Smooth muscle cell (in vitro differentiated cells): ENCODE results near the gene ARHGAP44. TPM values are rescaled to one million over a fixed set of nuclear protein-coding genes. Genes with fewer than 3 reads are reported as not detected.

Experiments
- DNase-seq: peaks from one replicate; lab custom pipeline; 2025; ENCODE audit not compliant: unreplicated experiment; lab: John Stamatoyannopoulos, UW
- H2AFZ ChIP-seq: fragments of 200-600 bp; sonication (generic); 2 replicates; pipeline ENCODE4 v1.6.0; 2016; ENCODE audit warnings: antibody characterized with exemption, low read depth, mild to moderate bottlenecking
- H3F3A ChIP-seq: fragments of 200-600 bp; sonication (generic); 2 replicates; pipeline ENCODE4 v1.6.0; 2017; ENCODE audit warnings: antibody characterized with exemption, low read depth
- H3K27ac ChIP-seq: fragments of 200-600 bp; sonication (generic); 2 replicates; pipeline ENCODE4 v1.5.1; 2016; ENCODE audit warnings: low read depth, mild to moderate bottlenecking
- H3K27me3 ChIP-seq: fragments of 200-600 bp; sonication (generic); 2 replicates; pipeline ENCODE4 v1.6.1; 2016; ENCODE audit warnings: low read depth, mild to moderate bottlenecking
- H3K36me3 ChIP-seq: fragments of 200-600 bp; sonication (generic); 2 replicates; pipeline ENCODE4 v1.5.1; 2016; ENCODE audit warnings: low read depth
- H3K4me1 ChIP-seq: fragments of 200-600 bp; sonication (generic); 2 replicates; pipeline ENCODE4 v1.5.1; 2016; ENCODE audit warnings: low read depth
- H3K4me2 ChIP-seq: fragments of 200-600 bp; sonication (generic); 2 replicates; pipeline ENCODE4 v1.6.0; 2016; ENCODE audit warnings: mild to moderate bottlenecking
- H3K4me3 ChIP-seq: fragments of 200-600 bp; sonication (generic); 2 replicates; pipeline ENCODE4 v1.5.1; 2016; ENCODE audit warnings: mild to moderate bottlenecking
- H3K79me2 ChIP-seq: fragments of 200-600 bp; sonication (generic); 2 replicates; pipeline ENCODE4 v1.6.0; 2016; ENCODE audit warnings: low read depth, mild to moderate bottlenecking
- H3K9ac ChIP-seq: fragments of 200-600 bp; sonication (generic); 2 replicates; pipeline ENCODE4 v1.6.0; 2016; ENCODE audit warnings: low read depth
- H3K9me3 ChIP-seq: fragments of 200-600 bp; sonication (generic); replicated peaks from 2 replicates; pipeline ENCODE4 v1.5.1; 2016; ENCODE audit warnings: low read depth
- H4K20me1 ChIP-seq: fragments of 200-600 bp; sonication (generic); 2 replicates; pipeline ENCODE4 v1.6.0; 2016; ENCODE audit warnings: low read depth
- WGBS: methylation state at CpG from one replicate; pipeline ENCODE4 v1.1.7; 2016; ENCODE audit warnings: low lambda C conversion rate; 5-methylcytosine and 5-hydroxymethylcytosine counted together
- polyA plus RNA-seq: library from polyadenylated mRNA; unstranded; fragments of >200 nt; fragmentation: Nextera tagmentation; extraction: Ambion mirVana; gene quantifications from 2 replicates; pipeline ENCODE4 v1.2.1, GENCODE V29; 2016
- total RNA-seq: library from RNA; depleted of rRNA; stranded (reverse); fragments of >200 nt; gene quantifications from 2 replicates; pipeline ENCODE4 v1.2.3, GENCODE V29; 2014
- TF ChIP-seq, protein P1 (sequence below): fragments of 200-600 bp; sonication (generic); IDR thresholded peaks from 2 replicates; pipeline ENCODE4 v1.5.1; 2017; ENCODE audit warnings: borderline replicate concordance, mild to moderate bottlenecking, antibody characterized with exemption; ENCODE audit not compliant: insufficient read depth, poor library complexity, severe bottlenecking

The ARHGAP44 gene
- total and polyA plus RNA-seq, 2 experiments from 2014 or later: 1.3 to 2.0 TPM

GRCh38 chr17:12983991-12984884 lies 194.9 kb downstream of the ARHGAP44 start:
- Histone ChIP-seq H3K4me1 (peaks cover 4% of the 10 kb centered on the region), H2AFZ (no peak overlapping the region), H3K79me2 (no peaks in the 10 kb centered on the region), H3K4me2 (no peak overlapping the region), H3K9ac (no peak overlapping the region), H3K27ac (no peak overlapping the region), H3K36me3 (no peaks in the 10 kb centered on the region), H3K27me3 (no peaks in the 10 kb centered on the region), H4K20me1 (no peaks in the 10 kb centered on the region), H3F3A (no peaks in the 10 kb centered on the region), H3K4me3 (no peak overlapping the region), H3K9me3 (no peaks in the 10 kb centered on the region)
- DNase-seq: no peak
- WGBS: 91% methylated on average over 18 of the region's 21 CpGs
- TF ChIP-seq, protein P1, sequence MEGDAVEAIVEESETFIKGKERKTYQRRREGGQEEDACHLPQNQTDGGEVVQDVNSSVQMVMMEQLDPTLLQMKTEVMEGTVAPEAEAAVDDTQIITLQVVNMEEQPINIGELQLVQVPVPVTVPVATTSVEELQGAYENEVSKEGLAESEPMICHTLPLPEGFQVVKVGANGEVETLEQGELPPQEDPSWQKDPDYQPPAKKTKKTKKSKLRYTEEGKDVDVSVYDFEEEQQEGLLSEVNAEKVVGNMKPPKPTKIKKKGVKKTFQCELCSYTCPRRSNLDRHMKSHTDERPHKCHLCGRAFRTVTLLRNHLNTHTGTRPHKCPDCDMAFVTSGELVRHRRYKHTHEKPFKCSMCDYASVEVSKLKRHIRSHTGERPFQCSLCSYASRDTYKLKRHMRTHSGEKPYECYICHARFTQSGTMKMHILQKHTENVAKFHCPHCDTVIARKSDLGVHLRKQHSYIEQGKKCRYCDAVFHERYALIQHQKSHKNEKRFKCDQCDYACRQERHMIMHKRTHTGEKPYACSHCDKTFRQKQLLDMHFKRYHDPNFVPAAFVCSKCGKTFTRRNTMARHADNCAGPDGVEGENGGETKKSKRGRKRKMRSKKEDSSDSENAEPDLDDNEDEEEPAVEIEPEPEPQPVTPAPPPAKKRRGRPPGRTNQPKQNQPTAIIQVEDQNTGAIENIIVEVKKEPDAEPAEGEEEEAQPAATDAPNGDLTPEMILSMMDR: no peak

DNA sequence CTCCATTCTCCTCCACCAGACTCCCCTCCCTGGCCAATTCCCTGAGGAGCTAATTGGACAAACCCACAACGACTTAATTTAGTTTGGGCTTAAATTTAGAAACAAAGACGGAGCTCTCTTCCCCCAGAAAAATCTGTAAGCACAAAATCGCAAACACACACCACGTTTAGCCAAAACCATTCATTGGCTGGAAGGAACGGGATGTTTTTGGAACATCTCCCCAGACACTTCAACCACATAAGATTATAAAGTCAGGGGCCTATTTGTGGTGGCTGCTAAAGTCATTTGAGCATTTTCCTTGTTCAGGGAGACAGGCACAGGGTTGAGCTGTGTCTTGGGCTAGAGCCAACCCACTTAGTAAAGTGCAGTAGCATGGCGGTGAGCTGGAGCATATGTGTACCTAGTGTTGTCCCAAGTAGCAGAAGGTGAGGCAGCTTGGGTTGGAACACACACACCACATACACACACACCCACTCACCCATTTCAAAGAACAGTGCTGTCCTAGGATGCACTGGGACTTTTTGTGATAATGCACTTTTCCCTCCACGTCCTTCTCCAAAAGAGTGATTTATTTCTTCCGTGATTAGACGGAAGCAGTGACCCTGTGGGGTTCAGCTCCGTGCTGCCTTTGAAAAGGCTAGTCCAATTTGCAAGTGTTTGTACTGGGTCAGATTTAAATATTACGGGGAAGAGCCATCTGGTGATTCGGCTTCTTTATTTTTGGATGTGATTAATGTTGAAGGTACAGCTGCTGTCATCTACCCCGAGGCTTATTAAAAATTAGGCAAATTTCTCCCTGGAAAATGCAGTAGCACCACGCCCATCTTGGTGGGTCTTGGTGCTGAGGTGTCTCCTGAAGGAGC lies 196.4 kb downstream of the ARHGAP44 start:
- H3K4me1 ChIP-seq: peaks cover 4% of the 10 kb centered on the region
- no peaks in the 10 kb centered on the region for H3K36me3 ChIP-seq
- no peak for DNase-seq
- H3K27me3 ChIP-seq: no peaks in the 10 kb centered on the region
- no peaks in the 10 kb centered on the region for H3K9me3 ChIP-seq
- no peaks in the 10 kb centered on the region for H3K79me2 ChIP-seq
- 80% methylated on average over 14 of the region's 14 CpGs for WGBS
- H3K4me3 ChIP-seq: no peak overlapping the region
- no peak overlapping the region for H3K27ac ChIP-seq
- no peak overlapping the region for H3K9ac ChIP-seq
- H3F3A ChIP-seq: no peaks in the 10 kb centered on the region
- H4K20me1 ChIP-seq: no peaks in the 10 kb centered on the region
- peak overlapping the region; percentile 6 for H3K4me2 ChIP-seq
- TF ChIP-seq, protein P1: no peak
- H2AFZ ChIP-seq: no peak overlapping the region

DNA sequence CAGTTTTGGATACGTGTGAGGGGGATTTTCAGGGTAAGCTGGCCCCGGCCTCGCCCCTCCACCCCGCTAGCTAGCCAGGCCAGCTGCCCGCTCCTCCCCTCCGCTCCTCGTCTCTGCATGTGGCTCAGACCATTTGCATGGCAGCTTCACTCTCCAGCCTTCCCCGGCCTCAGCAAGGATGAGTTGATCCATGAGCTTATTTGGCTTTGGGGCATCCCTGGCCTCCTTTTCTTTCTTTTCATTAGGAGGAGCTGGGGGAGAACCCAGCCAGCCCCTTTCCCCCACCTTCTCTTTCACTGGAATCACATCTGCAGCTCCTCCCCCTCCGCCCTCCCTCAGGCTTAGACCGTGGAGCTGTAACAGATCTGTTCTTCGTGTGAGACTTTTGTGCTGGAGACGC lies 197.8 kb downstream of the ARHGAP44 start:
- H3K9me3 ChIP-seq: no peaks in the 10 kb centered on the region
- no peak overlapping the region for H2AFZ ChIP-seq
- H3K9ac ChIP-seq: no peak overlapping the region
- no peak overlapping the region for H3K27ac ChIP-seq
- 61% methylated on average over 9 of the region's 12 CpGs for WGBS
- DNase-seq: no peak
- no peaks in the 10 kb centered on the region for H3K27me3 ChIP-seq
- H3K4me1 ChIP-seq: peaks cover 4% of the 10 kb centered on the region
- no peaks in the 10 kb centered on the region for H4K20me1 ChIP-seq
- no peaks in the 10 kb centered on the region for H3K79me2 ChIP-seq
- H3K36me3 ChIP-seq: peaks cover 8% of the 10 kb centered on the region
- no peaks in the 10 kb centered on the region for H3F3A ChIP-seq
- TF ChIP-seq, protein P1: no peak
- no peak overlapping the region for H3K4me2 ChIP-seq
- no peak overlapping the region for H3K4me3 ChIP-seq
